T-helper 2 cell (primary cell): ENCODE results near the gene ZP2.
A peak's percentile ranks its signal among the peaks of the same experiment; 100 is the strongest.
"Not testable (repeated sequence)": the region's sequence is repeated elsewhere in the genome, so short reads cannot be mapped to it uniquely, and the experiment has no call there.

Source experiments
- DNase-seq, 5 experiments: peaks; one replicate each; pipeline versions ENCODE4 v3.0.0 to v3.0.0-alpha.2; 2012 to 2022

Gene ZP2

GRCh38 chr16:21214086-21214485 is 2.7 kb upstream of the ZP2 start:
- no peak for DNase-seq

GRCh38 chr16:21208446-21209230 is 2.7 kb downstream of the ZP2 start:
- no peak for DNase-seq

- no peak for DNase-seq
Measured at GRCh38 chr16:21206550-21206949, 4.8 kb downstream of the ZP2 start.

- DNase-seq = no peak
Measured at GRCh38 chr16:21205303-21205702, 6.1 kb downstream of the ZP2 start.

GRCh38 chr16:21203155-21203797 is 8.1 kb downstream of the ZP2 start:
- no peak for DNase-seq

GRCh38 chr16:21199607-21200218 is 11.7 kb downstream of the ZP2 start:
- no peak for DNase-seq

- no peak for DNase-seq
Measured at GRCh38 chr16:21197621-21198020, 13.8 kb downstream of the ZP2 start.

- no peak for DNase-seq
Measured at GRCh38 chr16:21197112-21197511, 14.3 kb downstream of the ZP2 start.

- not testable (repeated sequence) for DNase-seq
Measured at GRCh38 chr16:21195330-21195729, 16.0 kb downstream of the ZP2 start.

- no peak for DNase-seq
Measured at GRCh38 chr16:21194771-21195301, 16.5 kb downstream of the ZP2 start.

GRCh38 chr16:21192991-21193390 is 18.4 kb downstream of the ZP2 start:
- DNase-seq = no peak

- DNase-seq = no peak
Measured at GRCh38 chr16:21190599-21190998, 20.8 kb downstream of the ZP2 start.

GRCh38 chr16:21190013-21190412 is 21.4 kb downstream of the ZP2 start:
- no peak for DNase-seq

- no peak for DNase-seq
Measured at GRCh38 chr16:21189311-21189710, 22.1 kb downstream of the ZP2 start.

- DNase-seq = no peak
Measured at GRCh38 chr16:21186326-21186691, 25.1 kb downstream of the ZP2 start.

GRCh38 chr16:21185659-21186325 is 25.6 kb downstream of the ZP2 start:
- DNase-seq = no peak

- peak in 1 of 5 experiments; percentile 14 for DNase-seq
Measured at GRCh38 chr16:21184834-21185233, 26.5 kb downstream of the ZP2 start.

GRCh38 chr16:21183995-21184394 is 27.4 kb downstream of the ZP2 start:
- no peak for DNase-seq

GRCh38 chr16:21179983-21180365 is 31.4 kb downstream of the ZP2 start:
- DNase-seq = no peak

GRCh38 chr16:21179126-21179982 is 32.0 kb downstream of the ZP2 start:
- no peak for DNase-seq

- no peak for DNase-seq
Measured at GRCh38 chr16:21175397-21175796, 36.0 kb downstream of the ZP2 start.

- DNase-seq = no peak
Measured at GRCh38 chr16:21172650-21173049, 38.7 kb downstream of the ZP2 start.
